Type B pancreatic cell (in vitro differentiated cells): ENCODE results near the gene GGACT. TPM values are rescaled to one million over a fixed set of nuclear protein-coding genes. Genes with fewer than 3 reads are reported as not detected.

Experiments
- DNase-seq: peaks from one replicate; pipeline ENCODE4 v3.0.0; 2021; ENCODE audit warnings: mixed read lengths; ENCODE audit not compliant: unreplicated experiment; ENCODE audit errors: extremely low spot score
- H3K27ac Mint-ChIP-seq: 2 replicates; pipeline ENCODE4 v1.8.0; 2021; ENCODE audit warnings: mild to moderate bottlenecking, mixed read lengths
- H3K27me3 Mint-ChIP-seq: 2 replicates; pipeline ENCODE4 v1.8.0; 2021; ENCODE audit warnings: mixed read lengths
- H3K36me3 Mint-ChIP-seq: 2 replicates; pipeline ENCODE4 v1.8.0; 2021; ENCODE audit warnings: mixed read lengths
- H3K4me1 Mint-ChIP-seq: one replicate; pipeline ENCODE4 v1.8.0; 2021; ENCODE audit warnings: mixed read lengths; ENCODE audit not compliant: unreplicated experiment
- H3K4me3 Mint-ChIP-seq: 2 replicates; pipeline ENCODE4 v1.8.0; 2021; ENCODE audit warnings: mild to moderate bottlenecking, mixed read lengths
- H3K9me3 Mint-ChIP-seq: 2 replicates; pipeline ENCODE4 v1.8.0; 2021; ENCODE audit warnings: mixed read lengths
- CTCF ChIP-seq: fragments of 200-600 bp; sonication (generic); conservative IDR thresholded peaks from 2 replicates; pipeline ENCODE4 v1.5.0; 2021; ENCODE audit warnings: antibody characterized with exemption, mild to moderate bottlenecking
- total RNA-seq: library from RNA; stranded (reverse); gene quantifications from 2 replicates; pipeline ENCODE4 v1.2.1, GENCODE V29; 2021; ENCODE audit warnings: low replicate concordance

Gene GGACT
- total RNA-seq, 1 donor from 2014 or later, result 5.9 TPM

- no peak overlapping the region for H3K4me3 Mint-ChIP-seq
- H3K36me3 Mint-ChIP-seq, result peaks cover 8% of the 10 kb centered on the region
- H3K27ac Mint-ChIP-seq, result no peak overlapping the region
- H3K9me3 Mint-ChIP-seq, result no peaks in the 10 kb centered on the region
- DNase-seq, result no peak
- no peaks in the 10 kb centered on the region for H3K27me3 Mint-ChIP-seq
- H3K4me1 Mint-ChIP-seq, result peaks cover 12% of the 10 kb centered on the region
- no peak for TF ChIP-seq CTCF
These were observed 65.8 kb downstream of the GGACT start for GRCh38 chr13:100522618-100523309.

DNA sequence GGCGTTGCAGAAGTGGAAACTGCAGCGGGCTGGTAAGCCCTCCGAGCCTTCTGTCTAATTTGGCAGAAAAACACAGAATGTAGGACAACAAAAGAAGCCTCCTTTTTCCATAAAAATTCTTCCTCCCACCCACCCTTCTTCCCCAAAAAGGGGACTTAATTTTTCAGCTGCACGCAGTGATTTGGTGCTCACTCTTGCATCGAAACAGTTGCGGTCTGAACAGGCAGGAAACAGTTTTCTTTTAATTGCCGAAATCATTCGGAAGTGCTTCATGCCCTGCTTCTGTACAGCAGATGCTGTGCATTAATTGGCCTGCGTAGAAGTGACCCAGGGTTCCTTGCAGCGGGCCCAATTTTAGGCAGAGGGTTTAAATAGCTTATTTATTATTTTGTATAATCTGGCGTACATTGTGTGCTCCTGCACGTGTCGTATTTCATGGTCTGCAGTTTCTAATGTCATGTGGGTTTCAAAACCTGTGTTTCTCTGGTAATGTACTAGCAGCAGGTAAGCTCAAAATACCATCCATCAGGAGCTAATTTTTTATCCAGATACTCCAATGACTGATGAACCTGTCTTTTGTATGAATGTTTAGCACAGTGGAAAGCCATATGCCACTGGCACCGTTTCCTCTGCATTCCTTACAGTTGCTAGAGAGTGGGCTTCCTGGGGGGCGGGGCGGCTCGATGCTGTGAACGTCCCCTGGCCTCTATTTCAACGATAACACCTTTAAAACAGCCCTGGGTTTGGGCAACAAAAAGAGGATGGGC is 66.6 kb downstream of the GGACT start:
- Mint-ChIP-seq H3K4me3 (no peak overlapping the region), H3K9me3 (no peaks in the 10 kb centered on the region), H3K27ac (no peak overlapping the region), H3K4me1 (peaks cover 19% of the 10 kb centered on the region), H3K27me3 (no peaks in the 10 kb centered on the region), H3K36me3 (peaks cover 8% of the 10 kb centered on the region)
- DNase-seq, result no peak
- TF ChIP-seq CTCF, result no peak

GRCh38 chr13:100520936-100521850 is 67.4 kb downstream of the GGACT start:
- Mint-ChIP-seq H3K4me3 (peak overlapping the region; percentile 50), H3K36me3 (peaks cover 8% of the 10 kb centered on the region), H3K9me3 (no peaks in the 10 kb centered on the region), H3K4me1 (peaks cover 24% of the 10 kb centered on the region), H3K27ac (no peak overlapping the region), H3K27me3 (no peaks in the 10 kb centered on the region)
- peak; percentile 34 for TF ChIP-seq CTCF
- DNase-seq, result no peak

DNA sequence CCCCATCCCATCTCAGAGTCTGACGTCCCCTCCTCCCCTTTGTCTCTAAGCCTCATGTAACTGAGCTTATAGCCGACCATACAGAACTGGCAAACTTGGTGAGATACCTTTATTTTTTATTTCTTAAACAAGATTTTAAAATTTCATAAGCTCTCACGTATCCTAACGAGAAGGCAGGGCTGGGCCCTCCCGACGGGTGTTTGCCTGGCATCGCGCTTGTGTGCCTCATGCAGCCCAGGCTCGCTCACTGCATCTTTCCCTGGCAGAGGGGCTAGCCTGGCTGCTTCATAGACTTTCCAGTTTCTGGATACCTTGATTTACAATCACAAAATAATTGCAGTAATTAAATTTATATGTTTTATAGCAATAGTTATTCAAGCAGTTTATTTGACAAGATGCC is 69.0 kb downstream of the GGACT start:
- Mint-ChIP-seq H3K36me3 (peaks cover 4% of the 10 kb centered on the region), H3K4me1 (peaks cover 28% of the 10 kb centered on the region), H3K4me3 (no peak overlapping the region), H3K9me3 (no peaks in the 10 kb centered on the region), H3K27me3 (no peaks in the 10 kb centered on the region), H3K27ac (no peak overlapping the region)
- no peak for TF ChIP-seq CTCF
- DNase-seq, result no peak

DNA sequence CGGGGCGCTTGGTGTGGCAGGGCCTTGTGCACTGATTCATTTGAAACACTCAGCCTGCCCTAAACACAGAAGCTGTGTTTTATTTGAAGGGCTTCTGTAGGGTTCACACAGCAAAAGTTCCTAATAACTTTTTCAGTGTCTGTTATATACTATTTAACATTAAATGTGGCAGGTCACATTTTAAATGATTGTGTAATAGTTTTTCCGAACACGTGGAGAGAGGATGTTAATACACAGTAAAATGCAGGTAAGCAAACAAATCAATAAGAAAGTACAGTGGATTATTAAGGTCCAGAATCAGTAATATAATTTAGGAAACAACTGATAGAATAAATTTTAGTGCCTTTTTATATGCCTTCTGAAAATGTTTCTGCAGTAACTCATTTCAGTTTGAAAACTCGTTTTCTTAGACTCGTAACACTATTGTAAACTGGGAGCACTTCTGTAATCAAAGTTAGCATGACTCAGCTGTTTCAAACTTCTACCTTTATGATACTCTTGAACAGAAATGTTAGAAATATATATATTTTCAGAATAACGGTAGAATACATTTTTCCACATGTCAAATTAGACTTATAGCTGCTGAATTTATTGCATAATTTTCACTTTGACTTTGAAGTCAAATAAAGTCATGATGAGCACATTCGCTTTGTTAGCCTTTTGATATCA is 70.1 kb downstream of the GGACT start:
- DNase-seq, result no peak
- Mint-ChIP-seq H3K27ac (peak overlapping the region; percentile 19), H3K36me3 (peaks cover 4% of the 10 kb centered on the region), H3K9me3 (no peaks in the 10 kb centered on the region), H3K4me1 (peaks cover 39% of the 10 kb centered on the region), H3K4me3 (no peak overlapping the region), H3K27me3 (no peaks in the 10 kb centered on the region)
- TF ChIP-seq CTCF, result no peak
